ENCODE results near the gene AHR.
"Not testable (repeated sequence)": the region's sequence is repeated elsewhere in the genome, so short reads cannot be mapped to it uniquely, and the experiment has no call there.

AHR gene

DNA sequence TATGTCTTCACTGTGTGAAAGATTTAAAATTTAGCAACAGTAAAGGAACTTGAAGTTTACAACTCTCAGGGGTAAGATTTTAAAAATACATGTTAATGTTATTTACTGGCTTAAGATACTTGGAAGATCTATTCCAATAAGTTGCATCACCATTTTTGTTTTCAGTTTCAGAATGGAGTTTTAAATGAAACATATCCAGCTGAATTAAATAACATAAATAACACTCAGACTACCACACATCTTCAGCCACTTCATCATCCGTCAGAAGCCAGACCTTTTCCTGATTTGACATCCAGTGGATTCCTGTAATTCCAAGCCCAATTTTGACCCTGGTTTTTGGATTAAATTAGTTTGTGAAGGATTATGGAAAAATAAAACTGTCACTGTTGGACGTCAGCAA, 44.3 kb downstream of the AHR start:
- no peak overlapping the region for H3K4me3 ChIP-seq (ENCODE audit: low read length)
- H3K27me3 ChIP-seq (replicated peaks; ENCODE audit: insufficient read depth, low read length): no peaks in the 10 kb centered on the region
- no peaks in the 10 kb centered on the region; the same call in 1 of the 2 replicates for H3K36me3 ChIP-seq (replicated peaks; ENCODE audit: insufficient read depth, low read length)
- H2AFZ ChIP-seq (ENCODE audit: low read length): no peak overlapping the region
- no peaks in the 10 kb centered on the region for H3F3A ChIP-seq (ENCODE audit: insufficient read depth, low read length)
- no peak overlapping the region for H3K27ac ChIP-seq (ENCODE audit: low read length)
- H3K4me1 ChIP-seq (ENCODE audit: low read length): no peaks in the 10 kb centered on the region
- H3K9me3 ChIP-seq (replicated peaks; ENCODE audit: insufficient read depth, low read length): no peaks in the 10 kb centered on the region
- DNase-seq: no peak
- no peak overlapping the region for H3K9ac ChIP-seq (ENCODE audit: low read length)
- no peaks in the 10 kb centered on the region for H4K20me1 ChIP-seq (ENCODE audit: insufficient read depth, low read length)
- TF ChIP-seq, protein P1, sequence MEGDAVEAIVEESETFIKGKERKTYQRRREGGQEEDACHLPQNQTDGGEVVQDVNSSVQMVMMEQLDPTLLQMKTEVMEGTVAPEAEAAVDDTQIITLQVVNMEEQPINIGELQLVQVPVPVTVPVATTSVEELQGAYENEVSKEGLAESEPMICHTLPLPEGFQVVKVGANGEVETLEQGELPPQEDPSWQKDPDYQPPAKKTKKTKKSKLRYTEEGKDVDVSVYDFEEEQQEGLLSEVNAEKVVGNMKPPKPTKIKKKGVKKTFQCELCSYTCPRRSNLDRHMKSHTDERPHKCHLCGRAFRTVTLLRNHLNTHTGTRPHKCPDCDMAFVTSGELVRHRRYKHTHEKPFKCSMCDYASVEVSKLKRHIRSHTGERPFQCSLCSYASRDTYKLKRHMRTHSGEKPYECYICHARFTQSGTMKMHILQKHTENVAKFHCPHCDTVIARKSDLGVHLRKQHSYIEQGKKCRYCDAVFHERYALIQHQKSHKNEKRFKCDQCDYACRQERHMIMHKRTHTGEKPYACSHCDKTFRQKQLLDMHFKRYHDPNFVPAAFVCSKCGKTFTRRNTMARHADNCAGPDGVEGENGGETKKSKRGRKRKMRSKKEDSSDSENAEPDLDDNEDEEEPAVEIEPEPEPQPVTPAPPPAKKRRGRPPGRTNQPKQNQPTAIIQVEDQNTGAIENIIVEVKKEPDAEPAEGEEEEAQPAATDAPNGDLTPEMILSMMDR (IDR thresholded peaks at IDR 0.05; ENCODE audit: low read length): no peak
- TF ChIP-seq EZH2phosphoT487 (IDR thresholded peaks at IDR 0.05; ENCODE audit: low read length): no peak
- TF ChIP-seq EZH2 (optimal IDR thresholded peaks at IDR 0.05; ENCODE audit: low read depth, low read length): no peak
- H3K79me2 ChIP-seq (ENCODE audit: low read length): no peaks in the 10 kb centered on the region
- no peaks in the 10 kb centered on the region for H3K9me2 ChIP-seq (replicated peaks; ENCODE audit: insufficient read depth, low read length)
- no peak overlapping the region for H3K4me2 ChIP-seq (ENCODE audit: low read depth, low read length)

GRCh38 chr7:17347401-17347800, 48.9 kb downstream of the AHR start:
- Histone ChIP-seq H3K27me3 (replicated peaks; ENCODE audit: insufficient read depth, low read length) (no peaks in the 10 kb centered on the region), H3K27ac (ENCODE audit: low read length) (no peak overlapping the region), H3K9me2 (replicated peaks; ENCODE audit: insufficient read depth, low read length) (no peaks in the 10 kb centered on the region), H3K4me3 (ENCODE audit: low read length) (no peak overlapping the region), H3K36me3 (replicated peaks; ENCODE audit: insufficient read depth, low read length) (no peaks in the 10 kb centered on the region), H3F3A (ENCODE audit: insufficient read depth, low read length) (no peaks in the 10 kb centered on the region), H3K9me3 (replicated peaks; ENCODE audit: insufficient read depth, low read length) (no peaks in the 10 kb centered on the region), H3K79me2 (ENCODE audit: low read length) (no peaks in the 10 kb centered on the region), H2AFZ (ENCODE audit: low read length) (no peak overlapping the region), H3K4me2 (ENCODE audit: low read depth, low read length) (no peak overlapping the region), H3K4me1 (ENCODE audit: low read length) (no peaks in the 10 kb centered on the region), H4K20me1 (ENCODE audit: insufficient read depth, low read length) (no peaks in the 10 kb centered on the region), H3K9ac (ENCODE audit: low read length) (no peak overlapping the region)
- no peak for DNase-seq
- TF ChIP-seq EZH2phosphoT487 (IDR thresholded peaks at IDR 0.05; ENCODE audit: low read length): no peak
- TF ChIP-seq EZH2 (optimal IDR thresholded peaks at IDR 0.05; ENCODE audit: low read depth, low read length): no peak
- TF ChIP-seq, protein P1 (IDR thresholded peaks at IDR 0.05; ENCODE audit: low read length): no peak

- H3K9ac ChIP-seq (ENCODE audit: low read length); H3K79me2 ChIP-seq (ENCODE audit: low read length); H3K27ac ChIP-seq (ENCODE audit: low read length); H2AFZ ChIP-seq (ENCODE audit: low read length); DNase-seq; H3K4me2 ChIP-seq (ENCODE audit: low read depth, low read length); H3K4me1 ChIP-seq (ENCODE audit: low read length); H3K36me3 ChIP-seq (replicated peaks; ENCODE audit: insufficient read depth, low read length); H3K4me3 ChIP-seq (ENCODE audit: low read length); H3F3A ChIP-seq (ENCODE audit: insufficient read depth, low read length); H3K9me3 ChIP-seq (replicated peaks; ENCODE audit: insufficient read depth, low read length); H3K27me3 ChIP-seq (replicated peaks; ENCODE audit: insufficient read depth, low read length); H3K9me2 ChIP-seq (replicated peaks; ENCODE audit: insufficient read depth, low read length); H4K20me1 ChIP-seq (ENCODE audit: insufficient read depth, low read length): not testable (repeated sequence)
Observed at GRCh38 chr7:17348932-17349331, 50.5 kb downstream of the AHR start.

- H3K9me3 ChIP-seq (replicated peaks; ENCODE audit: insufficient read depth, low read length); H3K9ac ChIP-seq (ENCODE audit: low read length); H3K4me2 ChIP-seq (ENCODE audit: low read depth, low read length); H3K79me2 ChIP-seq (ENCODE audit: low read length); DNase-seq; H3K27me3 ChIP-seq (replicated peaks; ENCODE audit: insufficient read depth, low read length); H4K20me1 ChIP-seq (ENCODE audit: insufficient read depth, low read length); H3K4me1 ChIP-seq (ENCODE audit: low read length); H3K36me3 ChIP-seq (replicated peaks; ENCODE audit: insufficient read depth, low read length); H3K9me2 ChIP-seq (replicated peaks; ENCODE audit: insufficient read depth, low read length); H3K27ac ChIP-seq (ENCODE audit: low read length); H3F3A ChIP-seq (ENCODE audit: insufficient read depth, low read length); H2AFZ ChIP-seq (ENCODE audit: low read length); H3K4me3 ChIP-seq (ENCODE audit: low read length): not testable (repeated sequence)
Observed at GRCh38 chr7:17350321-17350720, 51.9 kb downstream of the AHR start.

- H3K9ac ChIP-seq (ENCODE audit: low read length); H3F3A ChIP-seq (ENCODE audit: insufficient read depth, low read length); H3K9me3 ChIP-seq (replicated peaks; ENCODE audit: insufficient read depth, low read length); H4K20me1 ChIP-seq (ENCODE audit: insufficient read depth, low read length); H3K27me3 ChIP-seq (replicated peaks; ENCODE audit: insufficient read depth, low read length); H3K4me3 ChIP-seq (ENCODE audit: low read length); H3K36me3 ChIP-seq (replicated peaks; ENCODE audit: insufficient read depth, low read length); H2AFZ ChIP-seq (ENCODE audit: low read length); H3K27ac ChIP-seq (ENCODE audit: low read length); H3K79me2 ChIP-seq (ENCODE audit: low read length); DNase-seq; H3K4me1 ChIP-seq (ENCODE audit: low read length); H3K4me2 ChIP-seq (ENCODE audit: low read depth, low read length); H3K9me2 ChIP-seq (replicated peaks; ENCODE audit: insufficient read depth, low read length): not testable (repeated sequence)
Observed at GRCh38 chr7:17353650-17354419, 55.4 kb downstream of the AHR start.

All from MM.1S (cell line).